NCI-H2196 treated with DMSO at 0.1 percent for 48 hours (cell line): Measurements from ENCODE around the gene ZNF281.
"Not testable (repeated sequence)": the region's sequence is repeated elsewhere in the genome, so short reads cannot be mapped to it uniquely, and the experiment has no call there.

Experiments used
- DNase-seq: peaks from one replicate; lab custom pipeline; 2025; ENCODE audit not compliant: unreplicated experiment; lab: John Stamatoyannopoulos, UW

Gene ZNF281

GRCh38 chr1:200409761-200410565 lies at the start of gene ZNF281:
TSS of gene ZNF281 (minus strand) at chr1:200410036. CDS start at chr1:200409705, 331 bp downstream.
- DNase-seq, result peak; percentile 94

GRCh38 chr1:200458780-200459179 lies 48.9 kb upstream of the ZNF281 start:
- DNase-seq, result no peak

GRCh38 chr1:200457810-200458209 lies 48.0 kb upstream of the ZNF281 start:
- DNase-seq, result no peak

- DNase-seq, result no peak
These were observed 44.6 kb upstream of the ZNF281 start for GRCh38 chr1:200454425-200454824.

- DNase-seq, result no peak
These were observed 43.7 kb upstream of the ZNF281 start for GRCh38 chr1:200453553-200453905.

GRCh38 chr1:200452850-200453552 lies 43.2 kb upstream of the ZNF281 start:
- DNase-seq, result no peak

GRCh38 chr1:200448034-200448762 lies 38.4 kb upstream of the ZNF281 start:
- no peak for DNase-seq

GRCh38 chr1:200445213-200445612 lies 35.4 kb upstream of the ZNF281 start:
- DNase-seq, result no peak

GRCh38 chr1:200444478-200444877 lies 34.6 kb upstream of the ZNF281 start:
- no peak for DNase-seq

- no peak for DNase-seq
These were observed 34.0 kb upstream of the ZNF281 start for GRCh38 chr1:200443860-200444259.

GRCh38 chr1:200442537-200443156 lies 32.8 kb upstream of the ZNF281 start:
- DNase-seq, result no peak

GRCh38 chr1:200442023-200442422 lies 32.2 kb upstream of the ZNF281 start:
- DNase-seq, result no peak

GRCh38 chr1:200438911-200439310 lies 29.1 kb upstream of the ZNF281 start:
- DNase-seq, result no peak

- not testable (repeated sequence) for DNase-seq
These were observed 28.6 kb upstream of the ZNF281 start for GRCh38 chr1:200438413-200438812.

GRCh38 chr1:200437556-200438203 lies 27.8 kb upstream of the ZNF281 start:
- no peak for DNase-seq

- no peak for DNase-seq
These were observed 27.3 kb upstream of the ZNF281 start for GRCh38 chr1:200437088-200437487.

GRCh38 chr1:200436436-200436835 lies 26.6 kb upstream of the ZNF281 start:
- no peak for DNase-seq

- DNase-seq, result no peak
These were observed 25.5 kb upstream of the ZNF281 start for GRCh38 chr1:200435200-200435780.

GRCh38 chr1:200433586-200433985 lies 23.8 kb upstream of the ZNF281 start:
- no peak for DNase-seq

GRCh38 chr1:200432586-200432985 lies 22.8 kb upstream of the ZNF281 start:
- no peak for DNase-seq
